22Rv1 (cell line): ENCODE results near the gene CACNG1.

Experiments used
- H3K27ac ChIP-seq: fragments of 450-650 bp; 2 replicates; pipeline ENCODE4 v1.5.1; 2017
- CTCF ChIP-seq: fragments of 450-650 bp; IDR thresholded peaks from 2 replicates; pipeline ENCODE4 v1.5.1; 2017; ENCODE audit warnings: mild to moderate bottlenecking
- ZFX ChIP-seq: fragments of 450-650 bp; IDR thresholded peaks from 2 replicates; pipeline ENCODE4 v1.6.1; 2017; ENCODE audit warnings: antibody characterized with exemption, borderline replicate concordance

Gene CACNG1

GRCh38 chr17:67008101-67008500, 36.3 kb upstream of the CACNG1 start:
- TF ChIP-seq CTCF (no peak), ZFX (no peak)

GRCh38 chr17:67011527-67012175, 32.7 kb upstream of the CACNG1 start:
- no peak overlapping the region for H3K27ac ChIP-seq
- TF ChIP-seq ZFX (no peak), CTCF (no peak)

More at GRCh38 chr17:67008101-67008500, 36.3 kb upstream of the CACNG1 start:
- no peak overlapping the region for H3K27ac ChIP-seq

DNA sequence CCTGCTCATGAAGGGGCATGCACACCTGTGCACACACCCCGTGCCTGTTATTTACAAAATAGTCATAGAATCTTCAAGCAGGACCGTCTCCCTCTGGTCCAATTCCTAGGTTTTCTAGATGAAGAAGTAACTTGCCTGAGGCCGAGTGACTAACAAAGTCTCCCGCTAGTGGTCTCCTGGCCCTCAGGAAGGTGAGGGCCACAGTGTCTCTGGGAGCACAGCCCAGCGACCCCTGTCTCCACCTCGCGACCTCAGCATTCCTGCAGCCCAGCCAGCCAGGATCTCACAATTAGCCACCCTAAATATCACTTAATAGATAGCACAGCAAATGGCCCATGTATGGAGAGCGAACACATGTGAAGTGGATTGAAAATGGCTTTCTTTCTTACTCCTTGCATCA, 30.5 kb upstream of the CACNG1 start:
- no peak overlapping the region for H3K27ac ChIP-seq
- TF ChIP-seq ZFX (no peak), CTCF (no peak)

GRCh38 chr17:67015001-67015400, 29.4 kb upstream of the CACNG1 start:
- no peak overlapping the region for H3K27ac ChIP-seq
- TF ChIP-seq ZFX: no peak
- no peak for TF ChIP-seq CTCF

- H3K27ac ChIP-seq: no peak overlapping the region
- TF ChIP-seq CTCF (no peak), ZFX (no peak)
Observed at GRCh38 chr17:67016039-67016762, 28.2 kb upstream of the CACNG1 start.

GRCh38 chr17:67017910-67018309, 26.4 kb upstream of the CACNG1 start:
- H3K27ac ChIP-seq: no peak overlapping the region
- TF ChIP-seq ZFX (no peak), CTCF (no peak)
